ENCODE data around the gene EFCAB11. TPM values are rescaled to one million over a fixed set of nuclear protein-coding genes. Genes with fewer than 3 reads are reported as not detected.

Gene EFCAB11
- total and polyA plus RNA-seq, 9 of the 15 experiments (the other 6 are each of a cell fraction or from before 2014, with no cell fraction given) = 13.4 to 37.9 (median 17.4) TPM

GRCh38 chr14:89955022-89955744 is 653 bp upstream of the EFCAB11 start:
- FAIRE-seq (peak; percentile 42), DNase-seq (ENCODE audit: extremely low read depth in 1 of 4, low spot score in 3 of 4) (peak in 1 of 4 experiments; percentile 11), ATAC-seq (peak; percentile 34)
- Histone ChIP-seq H3K9me1 (ENCODE audit: control insufficient read depth, insufficient read depth, low read length) (no peaks in the 10 kb centered on the region), H2AFZ (ENCODE audit: low read depth, low read length) (peak overlapping the region; percentile 94), H4K20me1 (replicated peaks; ENCODE audit: control insufficient read depth, insufficient read depth, low read length) (no peaks in the 10 kb centered on the region), H3K79me2 (ENCODE audit: control insufficient read depth, insufficient read depth, low read length) (peaks cover 33% of the 10 kb centered on the region), H3K27ac (ENCODE audit: extremely low read depth, low read depth, low read length) (peak overlapping the region; percentile 88), H3K36me3 (ENCODE audit: control insufficient read depth, insufficient read depth, low read length) (peaks cover 41% of the 10 kb centered on the region), H3K4me3 (peak overlapping the region; percentile 85), H3K9me3 (replicated peaks; ENCODE audit: control insufficient read depth, insufficient read depth, low read depth, low read length) (0 out of 2 replicates have a peak, but pooled peaks cover 2% of the 10 kb centered on the region), H3K4me2 (ENCODE audit: insufficient read depth, low read length) (peak overlapping the region; percentile 98), H3K4me1 (replicated peaks in 1 of 2; ENCODE audit: control insufficient read depth in 2 of 2, insufficient read depth in 2 of 2, low read length in 2 of 2) (peaks cover 4 to 7% of the 10 kb centered on the region in 2 experiments; a peak in 3 of 5 replicates), H3K27me3 (ENCODE audit: control insufficient read depth in 2 of 2, insufficient read depth in 2 of 2, low read length in 2 of 2) (no peaks in the 10 kb centered on the region), H3K9ac (ENCODE audit: insufficient read depth in 1 of 2, low read depth in 2 of 2, low read length in 2 of 2) (peak overlapping the region; percentile 81 to 82; a peak in 3 of 4 replicates)
- intact Hi-C loops (cut with micrococcal nuclease) = no loop called here
- ChIA-PET POLR2A (interaction anchor here (0.6 to 1.8 kb wide), 4 partner anchors 10 to 413 kb away, joined by 3 to 7 read pairs (median 3); no protein-coding TSS in a partner anchor), CTCF (ENCODE audit: low intra/inter-chr PET ratio) (no interaction called here)
- in situ Hi-C loops (cut with MboI) = no loop called here
- TF ChIP-seq ZNF347 (CRISPR knock-in tag; IDR thresholded peaks at IDR 0.05; ENCODE audit: low read depth) (no peak), E2F3 (CRISPR knock-in tag; IDR thresholded peaks at IDR 0.05) (no peak), BHLHE40 (IDR thresholded peaks at IDR 0.05; ENCODE audit: low read length) (no peak), SMARCC2 (IDR thresholded peaks at IDR 0.05; ENCODE audit: low read depth) (0 out of 2 replicates have a peak, but pooled peaks have one; percentile 16), MYBL2 (IDR thresholded peaks at IDR 0.05; ENCODE audit: low read depth) (0 out of 2 replicates have a peak, but pooled peaks have one; percentile 1), MYBL2 (CRISPR knock-in tag; IDR thresholded peaks at IDR 0.05; ENCODE audit: borderline replicate concordance) (no peak), KLF16 (IDR thresholded peaks at IDR 0.05) (no peak), ZNF12 (CRISPR knock-in tag; IDR thresholded peaks at IDR 0.05) (no peak), PHF8 (IDR thresholded peaks at IDR 0.05; ENCODE audit: borderline replicate concordance, low read length) (peak; percentile 17; the same call in 1 of the 2 replicates), ATF7 (IDR thresholded peaks at IDR 0.05) (0 out of 2 replicates have a peak, but pooled peaks have one; percentile 6), ATF1 (CRISPR knock-in tag; IDR thresholded peaks at IDR 0.05) (no peak), ATF1 (tag; IDR thresholded peaks at IDR 0.05) (peak; percentile 12; the same call in 1 of the 2 replicates)
- no TSS peak for BruUV-seq (replicated peaks)
- whole genome bisulfite sequencing (ENCODE audit: insufficient coverage, low coverage, missing lambda C conversion rate) = under 1% methylated on average over 20 of the region's 20 CpGs
